ENCODE results near the gene ARHGAP24.
"Not testable (repeated sequence)": the region's sequence is repeated elsewhere in the genome, so short reads cannot be mapped to it uniquely, and the experiment has no call there.

Gene ARHGAP24

GRCh38 chr4:85824166-85824945 is 349.4 kb downstream of the ARHGAP24 start:
- no peak for DNase-seq

- DNase-seq = no peak
Observed at GRCh38 chr4:85826060-85826678, 351.2 kb downstream of the ARHGAP24 start.

GRCh38 chr4:85828027-85828890 is 353.3 kb downstream of the ARHGAP24 start:
- DNase-seq = peak; percentile 46

- DNase-seq = no peak
Observed at GRCh38 chr4:85829276-85830051, 354.5 kb downstream of the ARHGAP24 start.

GRCh38 chr4:85831647-85832046 is 356.7 kb downstream of the ARHGAP24 start:
- no peak for DNase-seq

- no peak for DNase-seq
Observed at GRCh38 chr4:85833302-85833701, 358.4 kb downstream of the ARHGAP24 start.

GRCh38 chr4:85834934-85835333 is 360.0 kb downstream of the ARHGAP24 start:
- DNase-seq = no peak

- DNase-seq = no peak
Observed at GRCh38 chr4:85836588-85837438, 361.9 kb downstream of the ARHGAP24 start.

- no peak for DNase-seq
Observed at GRCh38 chr4:85837439-85837733, 362.4 kb downstream of the ARHGAP24 start.

GRCh38 chr4:85839981-85840451 is 365.1 kb downstream of the ARHGAP24 start:
- DNase-seq = not testable (repeated sequence)

GRCh38 chr4:85842540-85842939 is 367.6 kb downstream of the ARHGAP24 start:
- no peak for DNase-seq

- not testable (repeated sequence) for DNase-seq
Observed at GRCh38 chr4:85853740-85854139, 378.8 kb downstream of the ARHGAP24 start.

GRCh38 chr4:85854546-85854945 is 379.6 kb downstream of the ARHGAP24 start:
- no peak for DNase-seq

- no peak for DNase-seq
Observed at GRCh38 chr4:85860066-85860740, 385.3 kb downstream of the ARHGAP24 start.

GRCh38 chr4:85861064-85861765 is 386.3 kb downstream of the ARHGAP24 start:
- no peak for DNase-seq

GRCh38 chr4:85862896-85863295 is 387.9 kb downstream of the ARHGAP24 start:
- DNase-seq = no peak

- no peak for DNase-seq
Observed at GRCh38 chr4:85864259-85865205, 389.6 kb downstream of the ARHGAP24 start.

- DNase-seq = no peak
Observed at GRCh38 chr4:85865256-85865655, 390.3 kb downstream of the ARHGAP24 start.

- no peak for DNase-seq
Observed at GRCh38 chr4:85866508-85866907, 391.6 kb downstream of the ARHGAP24 start.
